Activated T-cell treated with anti-CD3 and anti-CD28 coated beads, Interleukin-2, amount 50 U/mL, for 24 hours (primary cell): ENCODE measurements around the gene AHDC1.

ENCODE experiments used
- DNase-seq: peaks from one replicate; pipeline ENCODE4 v3.0.0-alpha.2; 2020
- H3K27ac Mint-ChIP-seq: 2 replicates; pipeline ENCODE4 v1.8.0; 2020; ENCODE audit warnings: mild to moderate bottlenecking, mixed read lengths
- H3K27me3 Mint-ChIP-seq: 2 replicates; pipeline ENCODE4 v1.8.0; 2020; ENCODE audit warnings: mixed read lengths
- H3K36me3 Mint-ChIP-seq: 2 replicates; pipeline ENCODE4 v1.8.0; 2020; ENCODE audit warnings: low read depth, mixed read lengths
- H3K4me1 Mint-ChIP-seq: 2 replicates; pipeline ENCODE4 v1.8.0; 2020; ENCODE audit warnings: low read depth, mixed read lengths
- H3K4me3 Mint-ChIP-seq: 2 replicates; pipeline ENCODE4 v1.8.0; 2020; ENCODE audit warnings: mild to moderate bottlenecking, moderate library complexity, mixed read lengths
- H3K9me3 Mint-ChIP-seq: 2 replicates; pipeline ENCODE4 v1.8.0; 2020; ENCODE audit warnings: mixed read lengths

Gene AHDC1

DNA sequence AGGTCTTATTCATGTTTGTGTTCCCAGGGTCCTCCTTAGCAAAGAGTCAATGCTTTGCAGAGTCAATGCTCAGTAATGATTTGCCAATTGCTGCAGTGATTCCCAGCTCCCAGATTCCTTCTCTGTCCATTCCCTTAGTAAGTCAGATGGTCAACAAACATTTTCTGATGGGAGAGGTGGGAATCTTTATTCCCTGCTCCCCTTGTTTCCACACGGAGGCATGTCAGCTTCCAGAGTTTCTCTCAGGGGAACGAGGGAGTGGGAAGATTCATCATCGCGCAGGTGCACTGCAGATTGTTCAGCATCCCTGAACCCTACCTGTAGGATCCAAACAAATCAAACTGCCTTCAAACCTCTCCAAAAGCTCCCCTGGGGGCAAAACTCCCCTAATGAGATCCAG lies 7.5 kb upstream of the AHDC1 start:
- no peak overlapping the region for H3K27ac Mint-ChIP-seq
- H3K4me1 Mint-ChIP-seq = peaks cover 31% of the 10 kb centered on the region
- H3K36me3 Mint-ChIP-seq = no peaks in the 10 kb centered on the region
- H3K4me3 Mint-ChIP-seq = no peak overlapping the region
- no peaks in the 10 kb centered on the region for H3K27me3 Mint-ChIP-seq
- no peaks in the 10 kb centered on the region for H3K9me3 Mint-ChIP-seq
- DNase-seq = no peak

DNA sequence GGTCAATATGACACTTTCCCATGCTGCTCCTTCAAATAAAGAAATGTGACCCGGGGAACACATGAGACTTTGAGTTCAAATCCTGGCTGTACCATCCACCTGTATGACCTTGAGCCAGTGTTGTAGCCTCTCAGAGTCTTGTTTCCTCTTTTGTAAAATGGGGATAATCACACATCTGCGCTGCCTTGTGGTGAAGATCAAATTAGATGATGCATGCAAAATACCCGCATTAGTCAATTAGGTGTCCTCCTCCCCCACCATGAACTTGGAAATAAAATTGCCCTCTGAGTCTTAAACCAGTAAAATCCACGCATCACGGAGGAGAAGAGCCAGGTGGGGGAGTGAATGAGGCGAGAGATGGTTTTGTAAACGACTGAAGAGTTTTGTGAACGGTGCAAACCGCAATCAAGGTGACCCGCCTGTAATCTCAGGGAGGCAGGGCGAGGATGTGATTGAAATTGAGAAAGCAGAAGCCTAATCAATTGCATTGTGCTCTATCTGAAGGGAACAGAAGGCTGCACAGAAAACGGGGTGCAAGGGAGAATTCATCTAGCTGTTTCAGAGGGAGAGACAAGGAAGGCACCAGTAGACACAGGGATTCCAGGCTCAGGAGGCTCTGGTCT lies 5.8 kb upstream of the AHDC1 start:
- no peaks in the 10 kb centered on the region for H3K27me3 Mint-ChIP-seq
- H3K4me1 Mint-ChIP-seq = peaks cover 27% of the 10 kb centered on the region
- no peaks in the 10 kb centered on the region for H3K9me3 Mint-ChIP-seq
- no peak for DNase-seq
- H3K27ac Mint-ChIP-seq = no peak overlapping the region
- H3K4me3 Mint-ChIP-seq = no peak overlapping the region
- H3K36me3 Mint-ChIP-seq = no peaks in the 10 kb centered on the region

DNA sequence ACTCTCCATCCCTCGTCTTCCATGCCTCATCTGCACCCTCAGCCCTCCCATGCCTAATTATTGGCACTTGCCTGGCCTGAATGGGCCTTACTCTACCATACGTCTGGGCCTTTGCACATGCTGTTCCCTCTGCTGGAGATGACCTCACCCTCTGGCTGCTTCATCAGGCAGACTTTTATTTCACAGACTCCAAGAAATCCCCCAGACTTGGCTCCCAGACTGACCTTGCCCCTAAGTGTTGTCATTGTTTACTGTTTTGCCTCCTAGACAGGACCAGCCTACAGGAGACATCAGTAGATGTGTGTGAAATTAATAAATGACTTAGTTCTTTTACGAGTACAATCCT lies 5.2 kb upstream of the AHDC1 start:
- Mint-ChIP-seq H3K4me3 (no peak overlapping the region), H3K9me3 (no peaks in the 10 kb centered on the region), H3K27ac (no peak overlapping the region), H3K36me3 (no peaks in the 10 kb centered on the region), H3K4me1 (peaks cover 24% of the 10 kb centered on the region), H3K27me3 (no peaks in the 10 kb centered on the region)
- DNase-seq = no peak

DNA sequence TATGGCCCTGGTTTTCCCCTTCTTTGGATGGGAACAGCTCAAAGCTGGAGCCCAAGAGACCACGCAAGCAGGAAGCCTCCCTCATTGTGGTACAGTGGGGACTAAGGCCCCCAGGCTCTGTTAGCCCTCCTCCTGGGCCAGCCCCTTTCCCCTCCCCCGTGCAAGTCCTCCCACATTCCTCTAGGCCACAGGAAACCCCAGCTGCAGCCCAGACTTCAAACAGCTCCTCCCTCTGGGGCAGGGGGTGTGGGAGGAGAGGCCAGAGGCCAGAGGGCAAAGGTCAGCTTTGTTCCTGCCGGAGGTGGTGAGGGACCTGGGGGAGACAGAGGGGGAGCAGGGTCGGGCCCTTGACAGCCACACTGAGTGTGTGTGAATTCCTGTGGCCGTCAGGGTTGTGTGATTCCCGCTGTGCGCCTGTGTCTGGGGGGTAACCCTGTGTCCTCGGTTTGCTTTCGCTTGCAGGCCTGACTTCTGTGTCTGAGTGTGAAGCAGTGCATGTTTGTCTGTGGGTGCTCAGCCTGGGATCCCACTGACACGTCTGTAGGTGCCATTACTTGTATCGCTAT lies 3.4 kb upstream of the AHDC1 start:
- Mint-ChIP-seq H3K4me3 (no peak overlapping the region), H3K27me3 (no peaks in the 10 kb centered on the region), H3K36me3 (peaks cover 2% of the 10 kb centered on the region), H3K4me1 (peaks cover 16% of the 10 kb centered on the region), H3K9me3 (no peaks in the 10 kb centered on the region), H3K27ac (no peak overlapping the region)
- DNase-seq = no peak

DNA sequence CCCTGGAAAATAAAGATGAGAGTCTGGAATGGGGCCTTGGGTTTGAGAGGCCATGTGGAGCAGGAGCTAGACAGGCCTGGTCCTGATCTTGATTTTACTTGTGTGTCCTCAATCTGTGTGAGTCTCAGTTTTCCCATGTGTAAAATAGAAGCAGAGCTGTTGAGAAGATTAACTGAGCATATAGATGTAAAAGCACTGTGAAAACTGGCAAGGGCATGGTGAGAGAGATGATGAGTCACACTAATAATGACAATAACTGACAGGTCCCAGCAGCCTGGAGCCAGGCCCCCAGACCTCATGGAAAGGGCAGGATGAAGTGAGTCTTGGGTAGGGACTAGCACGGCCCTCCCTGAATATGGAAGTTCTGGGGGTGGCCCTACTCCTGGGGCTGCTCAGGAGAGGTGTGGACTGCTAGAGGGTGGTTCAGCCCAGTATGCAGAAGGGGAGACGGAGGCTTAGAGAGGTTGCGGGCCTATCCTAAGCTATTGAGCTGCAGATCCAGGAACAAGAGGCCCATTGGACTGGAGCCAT lies 2.8 kb upstream of the AHDC1 start:
- Mint-ChIP-seq H3K4me3 (no peak overlapping the region), H3K9me3 (no peaks in the 10 kb centered on the region), H3K4me1 (peaks cover 17% of the 10 kb centered on the region), H3K27ac (peak overlapping the region; percentile 38), H3K27me3 (no peaks in the 10 kb centered on the region), H3K36me3 (peaks cover 2% of the 10 kb centered on the region)
- no peak for DNase-seq

DNA sequence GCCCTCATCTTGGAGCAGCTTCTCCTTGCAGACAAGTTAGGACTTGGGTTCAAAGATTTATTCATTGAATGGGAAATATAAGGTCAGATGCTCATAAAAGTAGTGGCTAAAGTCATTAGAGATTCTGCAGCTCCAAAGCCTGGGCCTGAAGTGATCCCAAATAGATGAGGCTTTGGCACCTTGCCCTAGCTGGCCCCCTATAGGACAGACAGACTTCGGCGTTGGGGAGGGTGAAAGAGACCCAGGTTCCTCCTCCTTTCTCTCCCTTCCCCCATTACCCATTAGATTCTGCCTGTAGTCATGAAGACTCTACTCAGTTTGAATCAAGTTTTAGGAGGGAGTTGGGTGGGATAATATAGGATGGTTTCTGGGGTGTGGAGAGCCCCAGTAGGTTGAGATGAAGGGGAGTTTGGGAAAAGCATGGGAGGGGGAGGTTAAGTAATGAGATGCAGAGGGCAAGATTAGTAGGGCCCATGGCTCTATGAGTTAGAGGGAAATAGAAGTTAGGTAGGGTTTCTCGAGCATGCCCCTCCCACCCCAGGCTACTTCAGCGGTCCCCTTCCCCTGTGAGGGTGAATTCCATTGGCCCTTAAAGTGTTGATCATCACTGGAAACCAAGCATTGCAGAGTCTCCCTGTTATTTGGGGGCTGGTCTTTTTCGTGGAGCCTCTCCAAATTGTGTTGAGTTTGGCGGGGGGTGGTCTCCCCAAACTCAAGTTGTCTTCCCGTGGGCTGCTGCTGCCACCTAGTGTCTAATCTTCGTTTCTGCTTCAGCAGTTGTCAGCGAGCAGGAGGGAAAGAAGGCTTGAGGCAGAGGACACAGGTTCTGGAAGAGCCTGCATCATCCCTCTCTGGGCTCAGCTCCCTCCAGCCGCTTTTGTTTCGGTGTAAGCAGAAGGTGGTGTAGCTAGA lies 2.1 kb upstream of the AHDC1 start:
- Mint-ChIP-seq H3K9me3 (no peaks in the 10 kb centered on the region), H3K4me1 (peaks cover 22% of the 10 kb centered on the region), H3K4me3 (no peak overlapping the region), H3K27ac (no peak overlapping the region), H3K36me3 (peaks cover 2% of the 10 kb centered on the region), H3K27me3 (no peaks in the 10 kb centered on the region)
- DNase-seq = peak; percentile 76

DNA sequence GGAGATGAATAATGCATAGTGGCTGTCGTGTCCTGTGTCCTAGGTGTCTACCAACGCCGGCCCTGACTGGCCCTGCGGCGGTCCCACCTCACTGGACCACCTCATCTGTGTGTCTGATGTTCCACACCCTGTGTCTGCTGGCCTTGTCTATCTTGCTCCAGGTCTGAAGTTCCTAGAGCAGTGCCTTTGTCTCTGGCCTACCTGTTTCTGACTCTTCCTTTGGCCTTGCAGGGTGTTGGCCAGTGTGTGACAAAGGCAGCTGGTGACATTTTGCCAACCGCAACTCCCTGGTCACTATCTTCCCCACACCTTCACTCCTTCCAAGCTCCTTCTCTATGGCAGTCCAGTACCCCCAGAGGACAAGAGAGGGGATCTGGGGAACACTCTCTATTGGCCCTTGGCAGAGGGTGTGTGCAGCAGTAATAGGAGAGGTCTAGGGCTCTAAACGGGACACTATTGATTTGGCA lies 1.4 kb upstream of the AHDC1 start:
- no peaks in the 10 kb centered on the region for H3K27me3 Mint-ChIP-seq
- H3K4me3 Mint-ChIP-seq = peak overlapping the region; percentile 89
- H3K9me3 Mint-ChIP-seq = no peaks in the 10 kb centered on the region
- H3K27ac Mint-ChIP-seq = no peak overlapping the region
- peaks cover 29% of the 10 kb centered on the region for H3K4me1 Mint-ChIP-seq
- peaks cover 2% of the 10 kb centered on the region for H3K36me3 Mint-ChIP-seq
- DNase-seq = no peak

DNA sequence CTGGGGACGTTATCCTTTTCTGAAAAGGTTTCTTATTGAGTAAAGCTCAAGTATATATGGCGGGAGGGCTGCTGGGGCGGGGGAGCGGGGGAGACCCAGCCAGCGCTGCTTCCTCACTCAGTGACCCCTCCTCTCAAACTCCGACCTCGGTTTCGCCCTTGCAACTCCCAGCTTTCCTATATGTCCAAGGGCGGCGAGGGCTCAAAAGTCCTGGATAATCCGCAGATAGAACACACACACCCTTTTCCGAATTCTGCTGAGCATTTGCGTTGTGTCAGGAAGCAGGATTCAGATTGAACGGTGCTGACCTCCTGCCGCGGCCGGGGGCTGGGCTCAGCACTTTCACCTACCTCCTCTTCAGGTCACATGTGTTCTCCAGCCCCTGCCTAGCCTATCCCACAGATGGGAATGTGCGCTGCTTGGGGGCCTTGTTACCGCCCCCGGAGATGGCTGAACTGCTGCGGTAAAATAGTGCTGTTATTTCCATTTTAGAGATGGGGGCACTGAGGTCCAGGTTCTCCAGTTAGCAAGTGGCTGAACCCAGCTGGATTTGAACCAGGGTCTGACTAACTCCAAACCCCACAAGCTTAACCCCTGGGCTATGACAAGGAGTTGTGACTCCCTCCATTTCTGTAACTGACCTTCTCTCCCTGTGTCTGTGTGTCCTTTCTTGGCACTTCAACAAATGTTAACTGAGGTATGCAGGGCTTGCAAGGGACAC lies 795 bp upstream of the AHDC1 start:
- peaks cover 2% of the 10 kb centered on the region for H3K36me3 Mint-ChIP-seq
- no peak overlapping the region for H3K27ac Mint-ChIP-seq
- H3K27me3 Mint-ChIP-seq = no peaks in the 10 kb centered on the region
- no peaks in the 10 kb centered on the region for H3K9me3 Mint-ChIP-seq
- peak overlapping the region; percentile 89 for H3K4me3 Mint-ChIP-seq
- no peak for DNase-seq
- peaks cover 35% of the 10 kb centered on the region for H3K4me1 Mint-ChIP-seq

DNA sequence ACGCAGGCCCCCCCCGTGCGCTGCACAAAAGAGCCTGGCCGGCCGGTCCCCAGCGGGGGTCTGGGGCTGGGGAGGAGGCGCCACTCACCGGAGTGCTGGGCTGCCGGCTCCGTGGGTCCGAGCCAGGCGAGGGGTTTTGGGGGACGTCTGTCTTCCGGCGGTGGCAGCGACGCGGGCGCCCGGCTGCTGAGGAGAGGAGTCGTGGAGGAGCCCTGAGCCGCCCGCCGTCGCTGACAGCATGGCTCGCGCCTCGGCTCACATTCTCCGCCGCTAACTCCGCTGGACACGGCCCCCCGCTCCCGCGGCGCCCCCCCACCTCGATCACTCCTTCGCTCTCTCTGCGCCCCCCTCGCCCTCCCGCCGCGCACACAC lies 649 bp downstream of the AHDC1 start:
- H3K4me3 Mint-ChIP-seq = peak overlapping the region; percentile 89
- H3K36me3 Mint-ChIP-seq = peaks cover 2% of the 10 kb centered on the region
- no peaks in the 10 kb centered on the region for H3K27me3 Mint-ChIP-seq
- H3K27ac Mint-ChIP-seq = no peak overlapping the region
- no peaks in the 10 kb centered on the region for H3K9me3 Mint-ChIP-seq
- DNase-seq = peak; percentile 59
- H3K4me1 Mint-ChIP-seq = peaks cover 48% of the 10 kb centered on the region

DNA sequence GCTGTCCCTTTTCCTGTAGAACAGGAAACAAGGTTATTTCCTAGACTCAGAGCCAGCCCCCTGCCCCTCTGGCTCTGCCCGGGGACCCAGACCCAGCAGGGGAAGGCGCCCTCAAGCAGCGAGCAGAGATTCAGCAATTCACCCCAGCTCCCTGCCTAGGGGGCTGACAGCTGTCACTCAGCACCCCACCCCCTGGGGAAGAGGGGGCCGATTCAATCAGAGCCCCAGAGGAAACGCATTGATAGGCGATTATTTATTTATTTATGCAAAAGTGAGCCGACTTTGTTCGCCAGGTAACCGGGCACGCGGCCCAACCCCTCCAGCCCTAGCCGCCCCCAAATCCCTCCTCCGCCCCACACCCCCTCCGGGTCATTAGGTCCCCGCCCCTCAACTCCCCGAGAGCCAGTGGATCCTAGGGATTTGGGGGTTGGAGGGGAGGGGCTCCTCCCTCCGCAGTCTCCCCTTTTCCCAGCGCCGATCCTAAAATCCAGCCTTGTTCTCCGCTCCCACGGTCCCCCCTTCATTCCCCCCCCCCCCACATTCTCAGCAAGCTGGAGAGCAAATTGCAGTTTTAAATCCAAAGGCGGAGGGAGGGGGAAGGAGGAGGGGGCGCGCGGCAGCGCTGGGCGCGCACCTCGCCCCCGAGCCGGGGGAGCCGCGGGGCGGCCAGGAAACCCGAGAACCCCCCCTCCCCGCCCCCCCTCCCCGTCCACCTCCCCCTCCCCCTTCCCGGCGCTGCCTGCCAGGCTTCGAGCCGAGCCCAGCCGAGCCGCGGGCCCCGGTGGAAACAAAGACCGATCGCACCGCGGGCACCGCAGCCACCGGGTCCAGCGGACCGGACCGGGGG lies 1.3 kb downstream of the AHDC1 start:
- Mint-ChIP-seq H3K9me3 (no peaks in the 10 kb centered on the region), H3K27ac (peak overlapping the region; percentile 71), H3K27me3 (no peaks in the 10 kb centered on the region), H3K4me3 (peak overlapping the region; percentile 80), H3K36me3 (peaks cover 2% of the 10 kb centered on the region), H3K4me1 (peaks cover 48% of the 10 kb centered on the region)
- DNase-seq = no peak

DNA sequence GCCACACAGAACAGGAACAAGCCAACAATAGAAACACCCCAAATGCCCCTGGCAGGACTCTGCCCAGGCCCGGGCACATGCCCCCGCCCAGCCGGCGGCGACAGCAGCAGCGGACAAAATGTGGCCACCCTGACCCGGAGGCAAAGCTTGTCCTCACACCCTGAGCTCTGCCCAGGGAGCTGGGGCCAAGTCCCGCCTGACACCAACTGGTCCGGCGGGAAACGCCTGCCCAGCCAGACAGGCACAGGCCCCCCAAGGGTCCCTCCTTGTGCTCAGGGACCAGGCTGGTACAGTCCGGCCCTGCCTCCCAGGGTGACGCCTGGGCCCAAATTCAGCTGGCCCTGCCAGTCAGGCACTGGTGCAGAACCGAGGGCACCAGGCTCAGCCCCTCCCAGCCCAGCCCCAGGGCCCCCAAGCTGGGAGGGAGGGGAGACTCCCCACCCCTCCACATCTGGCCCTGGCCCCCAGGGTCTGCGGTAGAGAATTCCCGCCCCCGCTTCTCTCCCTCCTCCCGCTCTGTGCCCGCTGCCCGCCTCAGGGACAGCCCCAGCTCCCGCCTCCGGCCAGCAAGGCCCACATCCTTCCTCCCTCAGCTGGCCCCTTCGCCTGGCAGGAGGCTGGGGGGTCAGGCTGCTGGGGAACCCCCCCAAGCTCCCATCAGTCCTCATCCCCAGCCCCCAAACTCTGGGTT lies 2.0 kb downstream of the AHDC1 start:
- peaks cover 48% of the 10 kb centered on the region for H3K4me1 Mint-ChIP-seq
- peak overlapping the region; percentile 74 for H3K27ac Mint-ChIP-seq
- no peak for DNase-seq
- H3K9me3 Mint-ChIP-seq = no peaks in the 10 kb centered on the region
- peak overlapping the region; percentile 80 for H3K4me3 Mint-ChIP-seq
- no peaks in the 10 kb centered on the region for H3K27me3 Mint-ChIP-seq
- peaks cover 2% of the 10 kb centered on the region for H3K36me3 Mint-ChIP-seq

DNA sequence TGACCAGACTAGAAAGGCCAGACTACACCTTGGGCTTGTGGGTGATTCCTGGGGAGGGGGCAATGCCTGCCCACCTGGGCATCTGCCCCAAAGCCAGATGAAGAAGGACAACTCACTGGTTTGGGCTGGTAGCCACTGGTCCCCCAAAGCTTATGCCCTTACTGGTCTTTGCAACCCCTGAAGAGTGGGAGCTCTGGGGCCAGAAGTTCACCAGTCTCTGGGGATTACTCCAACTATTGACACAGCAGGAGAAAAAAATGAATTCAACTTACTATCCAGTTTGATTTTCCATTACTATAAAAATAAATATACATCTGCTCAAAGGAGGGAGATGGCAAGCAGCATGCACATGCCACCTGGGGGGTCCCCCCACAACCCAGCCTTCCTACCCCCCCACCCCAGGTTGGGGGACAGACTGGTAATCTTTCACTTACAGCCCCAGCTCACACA lies 2.6 kb downstream of the AHDC1 start:
- Mint-ChIP-seq H3K4me1 (peaks cover 42% of the 10 kb centered on the region), H3K9me3 (no peaks in the 10 kb centered on the region), H3K27ac (peak overlapping the region; percentile 74), H3K27me3 (no peaks in the 10 kb centered on the region), H3K36me3 (peaks cover 2% of the 10 kb centered on the region), H3K4me3 (peak overlapping the region; percentile 59)
- no peak for DNase-seq

DNA sequence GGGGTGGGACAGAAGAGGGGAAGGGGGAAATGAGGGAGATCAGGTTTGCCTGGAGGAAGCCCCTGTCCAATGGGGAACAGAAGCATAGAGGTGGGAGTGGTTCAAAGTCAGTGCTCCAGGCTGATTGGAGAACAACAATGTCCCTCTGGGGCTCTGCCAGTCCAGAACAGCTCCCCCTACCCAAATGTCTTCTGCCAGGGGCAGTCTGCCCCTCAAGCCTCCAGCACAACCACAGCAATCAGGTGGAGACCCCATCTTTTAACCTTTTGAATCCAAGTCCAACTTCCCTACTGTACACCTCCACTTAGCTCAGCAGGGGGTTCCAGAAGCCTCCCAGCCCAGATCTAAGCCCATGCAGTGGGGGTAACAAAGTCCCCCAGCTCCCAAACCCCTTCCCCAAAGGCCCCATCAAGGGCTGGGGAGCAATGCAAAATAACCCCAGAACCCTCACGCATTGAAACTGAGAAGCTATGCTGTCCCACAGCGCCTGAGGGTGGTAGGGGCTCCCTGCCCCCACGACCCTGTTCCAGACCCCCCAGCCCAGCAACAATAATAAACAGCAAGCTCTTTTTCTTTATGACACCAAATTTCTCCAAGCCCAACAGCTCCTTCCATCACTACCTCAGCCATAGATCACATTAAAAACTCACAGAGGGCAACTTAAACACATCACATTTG lies 3.3 kb downstream of the AHDC1 start:
- Mint-ChIP-seq H3K27me3 (no peaks in the 10 kb centered on the region), H3K27ac (no peak overlapping the region), H3K9me3 (no peaks in the 10 kb centered on the region), H3K4me1 (peaks cover 37% of the 10 kb centered on the region), H3K4me3 (no peak overlapping the region), H3K36me3 (peaks cover 2% of the 10 kb centered on the region)
- no peak for DNase-seq
